ENCODE results near the gene FBLN1.
"Not testable (repeated sequence)": the region's sequence is repeated elsewhere in the genome, so short reads cannot be mapped to it uniquely, and the experiment has no call there.

Gene FBLN1

DNA sequence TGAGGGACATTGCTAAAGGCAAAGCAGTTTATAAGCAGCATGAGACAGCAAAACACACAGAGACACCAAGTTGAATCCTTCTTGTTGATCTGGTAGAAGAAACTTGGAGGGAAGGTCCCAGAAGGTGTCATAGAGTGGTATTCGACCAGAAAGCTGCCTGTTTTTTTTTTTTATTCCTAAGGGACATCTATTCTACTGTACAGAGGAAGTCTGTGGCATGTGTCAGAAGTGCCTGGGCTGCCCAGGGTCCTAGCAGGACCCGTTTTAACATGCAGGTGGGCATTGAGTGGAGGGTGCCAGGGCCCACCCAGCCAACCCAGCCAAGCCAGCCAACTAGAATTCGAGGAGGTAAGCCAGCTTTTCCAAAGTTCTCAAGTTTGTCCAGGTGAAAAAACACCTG, 100.9 kb downstream of the FBLN1 start:
- Histone ChIP-seq H3K9me3 (ENCODE audit: insufficient read depth, low read length) (no peaks in the 10 kb centered on the region), H2AFZ (ENCODE audit: low read depth, low read length, severe bottlenecking) (no peak overlapping the region), H3K27ac (ENCODE audit: low read depth, low read length) (no peak overlapping the region), H3K36me3 (ENCODE audit: low read length) (no peaks in the 10 kb centered on the region), H3K9ac (ENCODE audit: low read length) (no peak overlapping the region), H3F3A (ENCODE audit: insufficient read depth) (no peaks in the 10 kb centered on the region), H3K79me2 (ENCODE audit: insufficient read depth, low read length) (no peaks in the 10 kb centered on the region), H3K4me2 (ENCODE audit: low read depth, low read length, poor library complexity, severe bottlenecking) (no peak overlapping the region), H4K20me1 (ENCODE audit: low read depth, low read length) (no peaks in the 10 kb centered on the region), H3K4me3 (ENCODE audit: insufficient read depth, low read length, poor library complexity, severe bottlenecking) (no peak overlapping the region), H3K9me2 (replicated peaks; ENCODE audit: insufficient read depth, low read length) (no peaks in the 10 kb centered on the region), H3K27me3 (ENCODE audit: low read length) (no peaks in the 10 kb centered on the region)
- TF ChIP-seq, protein P1, sequence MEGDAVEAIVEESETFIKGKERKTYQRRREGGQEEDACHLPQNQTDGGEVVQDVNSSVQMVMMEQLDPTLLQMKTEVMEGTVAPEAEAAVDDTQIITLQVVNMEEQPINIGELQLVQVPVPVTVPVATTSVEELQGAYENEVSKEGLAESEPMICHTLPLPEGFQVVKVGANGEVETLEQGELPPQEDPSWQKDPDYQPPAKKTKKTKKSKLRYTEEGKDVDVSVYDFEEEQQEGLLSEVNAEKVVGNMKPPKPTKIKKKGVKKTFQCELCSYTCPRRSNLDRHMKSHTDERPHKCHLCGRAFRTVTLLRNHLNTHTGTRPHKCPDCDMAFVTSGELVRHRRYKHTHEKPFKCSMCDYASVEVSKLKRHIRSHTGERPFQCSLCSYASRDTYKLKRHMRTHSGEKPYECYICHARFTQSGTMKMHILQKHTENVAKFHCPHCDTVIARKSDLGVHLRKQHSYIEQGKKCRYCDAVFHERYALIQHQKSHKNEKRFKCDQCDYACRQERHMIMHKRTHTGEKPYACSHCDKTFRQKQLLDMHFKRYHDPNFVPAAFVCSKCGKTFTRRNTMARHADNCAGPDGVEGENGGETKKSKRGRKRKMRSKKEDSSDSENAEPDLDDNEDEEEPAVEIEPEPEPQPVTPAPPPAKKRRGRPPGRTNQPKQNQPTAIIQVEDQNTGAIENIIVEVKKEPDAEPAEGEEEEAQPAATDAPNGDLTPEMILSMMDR (IDR thresholded peaks at IDR 0.05; ENCODE audit: insufficient read depth, low read length, poor library complexity, severe bottlenecking) = no peak
- no peak for TF ChIP-seq EZH2phosphoT487 (conservative IDR thresholded peaks at IDR 0.05; ENCODE audit: low read length)

DNA sequence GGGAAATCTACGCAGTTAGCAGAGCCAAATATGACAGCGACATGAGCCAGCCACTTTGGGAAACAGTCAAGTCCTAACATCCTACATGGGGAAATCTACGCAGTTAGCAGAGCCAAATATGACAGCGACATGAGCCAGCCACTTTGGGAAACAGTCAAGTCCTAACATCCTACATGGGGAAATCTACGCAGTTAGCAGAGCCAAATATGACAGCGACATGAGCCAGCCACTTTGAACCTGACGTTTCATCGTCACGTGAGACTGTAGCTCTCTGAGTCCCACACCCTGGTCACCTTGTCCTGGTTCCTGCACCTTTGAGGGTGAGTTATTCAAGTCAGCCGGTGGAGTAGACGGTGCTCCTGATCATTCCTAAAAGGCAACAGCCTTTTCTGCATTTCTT, 105.4 kb downstream of the FBLN1 start:
- H3F3A ChIP-seq (ENCODE audit: insufficient read depth); H3K36me3 ChIP-seq (ENCODE audit: low read length); H3K27me3 ChIP-seq (ENCODE audit: low read length); H3K9me2 ChIP-seq (replicated peaks; ENCODE audit: insufficient read depth, low read length); H4K20me1 ChIP-seq (ENCODE audit: low read depth, low read length); H3K4me2 ChIP-seq (ENCODE audit: low read depth, low read length, poor library complexity, severe bottlenecking); H3K27ac ChIP-seq (ENCODE audit: low read depth, low read length); H3K79me2 ChIP-seq (ENCODE audit: insufficient read depth, low read length); H3K9me3 ChIP-seq (ENCODE audit: insufficient read depth, low read length); H3K9ac ChIP-seq (ENCODE audit: low read length); H2AFZ ChIP-seq (ENCODE audit: low read depth, low read length, severe bottlenecking); H3K4me3 ChIP-seq (ENCODE audit: insufficient read depth, low read length, poor library complexity, severe bottlenecking): not testable (repeated sequence)

DNA sequence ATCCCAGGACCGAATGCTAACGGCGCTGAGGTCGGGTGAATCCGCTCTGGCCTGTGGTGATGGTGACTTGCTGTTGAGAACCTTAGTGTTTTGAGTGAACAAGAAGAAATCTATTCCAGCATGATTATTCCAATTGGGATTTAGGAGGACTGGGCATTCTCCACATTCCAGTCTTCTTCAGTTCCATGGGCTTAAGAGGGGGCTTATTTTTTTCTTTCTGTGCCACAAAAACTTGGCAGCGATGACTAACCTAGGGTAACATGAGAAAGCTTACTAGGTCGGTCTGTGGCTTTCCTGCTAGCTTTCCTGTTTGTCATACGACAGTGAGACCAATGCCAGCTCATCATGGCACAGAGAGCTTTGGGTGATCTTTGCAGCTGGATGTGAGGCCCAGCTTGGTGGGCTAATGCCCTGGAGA, 106.1 kb downstream of the FBLN1 start:
- Histone ChIP-seq H3K9me2 (replicated peaks; ENCODE audit: insufficient read depth, low read length) (no peaks in the 10 kb centered on the region), H3K4me2 (ENCODE audit: low read depth, low read length, poor library complexity, severe bottlenecking) (no peak overlapping the region), H3K9ac (ENCODE audit: low read length) (no peak overlapping the region), H3K36me3 (ENCODE audit: low read length) (no peaks in the 10 kb centered on the region), H3K27me3 (ENCODE audit: low read length) (no peaks in the 10 kb centered on the region), H3K4me3 (ENCODE audit: insufficient read depth, low read length, poor library complexity, severe bottlenecking) (no peak overlapping the region), H2AFZ (ENCODE audit: low read depth, low read length, severe bottlenecking) (no peak overlapping the region), H3F3A (ENCODE audit: insufficient read depth) (no peaks in the 10 kb centered on the region), H3K27ac (ENCODE audit: low read depth, low read length) (no peak overlapping the region), H3K79me2 (ENCODE audit: insufficient read depth, low read length) (no peaks in the 10 kb centered on the region), H4K20me1 (ENCODE audit: low read depth, low read length) (no peaks in the 10 kb centered on the region), H3K9me3 (ENCODE audit: insufficient read depth, low read length) (no peaks in the 10 kb centered on the region)
- TF ChIP-seq, protein P1 (IDR thresholded peaks at IDR 0.05; ENCODE audit: insufficient read depth, low read length, poor library complexity, severe bottlenecking) = no peak
- no peak for TF ChIP-seq EZH2phosphoT487 (conservative IDR thresholded peaks at IDR 0.05; ENCODE audit: low read length)

DNA sequence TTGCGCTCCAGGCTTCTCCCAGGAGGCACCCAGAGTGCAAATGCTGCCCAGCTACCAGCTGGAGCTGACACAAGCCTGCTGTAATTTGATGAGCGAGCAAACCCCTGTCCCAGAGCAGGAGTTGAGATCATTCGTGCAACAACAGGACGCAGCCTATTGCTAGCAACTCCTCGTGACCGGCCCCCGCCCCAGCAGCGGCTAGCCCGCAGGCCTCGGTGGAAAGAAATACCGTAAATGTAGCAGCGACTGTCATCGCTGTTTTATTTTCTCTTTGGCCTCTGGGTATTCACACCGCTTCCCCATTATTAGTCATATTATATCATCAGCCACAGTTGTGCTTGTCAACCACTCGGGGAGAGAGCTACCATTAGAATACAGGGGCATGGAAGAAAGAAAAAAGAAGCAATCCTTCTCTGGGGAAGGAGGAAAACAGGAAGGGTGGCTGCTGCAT, 109.8 kb downstream of the FBLN1 start:
- no peak overlapping the region for H2AFZ ChIP-seq (ENCODE audit: low read depth, low read length, severe bottlenecking)
- TF ChIP-seq, protein P1 (IDR thresholded peaks at IDR 0.05; ENCODE audit: insufficient read depth, low read length, poor library complexity, severe bottlenecking) = no peak
- no peak for TF ChIP-seq EZH2phosphoT487 (conservative IDR thresholded peaks at IDR 0.05; ENCODE audit: low read length)
- H3K4me2 ChIP-seq (ENCODE audit: low read depth, low read length, poor library complexity, severe bottlenecking) = no peak overlapping the region

More for the DNA sequence above, 109.8 kb downstream of the FBLN1 start:
- Histone ChIP-seq H3K27ac (ENCODE audit: low read depth, low read length) (no peak overlapping the region), H3K9ac (ENCODE audit: low read length) (no peak overlapping the region), H3K4me3 (ENCODE audit: insufficient read depth, low read length, poor library complexity, severe bottlenecking) (no peak overlapping the region), H3K9me2 (replicated peaks; ENCODE audit: insufficient read depth, low read length) (no peaks in the 10 kb centered on the region), H3K27me3 (ENCODE audit: low read length) (no peaks in the 10 kb centered on the region), H3K9me3 (ENCODE audit: insufficient read depth, low read length) (no peaks in the 10 kb centered on the region), H3K79me2 (ENCODE audit: insufficient read depth, low read length) (no peaks in the 10 kb centered on the region), H4K20me1 (ENCODE audit: low read depth, low read length) (no peaks in the 10 kb centered on the region), H3F3A (ENCODE audit: insufficient read depth) (no peaks in the 10 kb centered on the region), H3K36me3 (ENCODE audit: low read length) (no peaks in the 10 kb centered on the region)
